Pulmonary artery endothelial cell (primary cell): ENCODE measurements around the gene RUNX2. TPM values are rescaled to one million over a fixed set of nuclear protein-coding genes. Genes with fewer than 3 reads are reported as not detected.

Experiments
- DNase-seq: peaks from one replicate; pipeline ENCODE4 v3.0.0-alpha.2; 2011; ENCODE audit warnings: low read depth, low spot score
- total RNA-seq: library from RNA; depleted of rRNA; stranded (reverse); fragments of >200 nt; gene quantifications from 2 replicates; pipeline ENCODE4 v1.2.3, GENCODE V29; 2014

RUNX2 gene
- total RNA-seq, 1 donor from 2014 or later = not detected

DNA sequence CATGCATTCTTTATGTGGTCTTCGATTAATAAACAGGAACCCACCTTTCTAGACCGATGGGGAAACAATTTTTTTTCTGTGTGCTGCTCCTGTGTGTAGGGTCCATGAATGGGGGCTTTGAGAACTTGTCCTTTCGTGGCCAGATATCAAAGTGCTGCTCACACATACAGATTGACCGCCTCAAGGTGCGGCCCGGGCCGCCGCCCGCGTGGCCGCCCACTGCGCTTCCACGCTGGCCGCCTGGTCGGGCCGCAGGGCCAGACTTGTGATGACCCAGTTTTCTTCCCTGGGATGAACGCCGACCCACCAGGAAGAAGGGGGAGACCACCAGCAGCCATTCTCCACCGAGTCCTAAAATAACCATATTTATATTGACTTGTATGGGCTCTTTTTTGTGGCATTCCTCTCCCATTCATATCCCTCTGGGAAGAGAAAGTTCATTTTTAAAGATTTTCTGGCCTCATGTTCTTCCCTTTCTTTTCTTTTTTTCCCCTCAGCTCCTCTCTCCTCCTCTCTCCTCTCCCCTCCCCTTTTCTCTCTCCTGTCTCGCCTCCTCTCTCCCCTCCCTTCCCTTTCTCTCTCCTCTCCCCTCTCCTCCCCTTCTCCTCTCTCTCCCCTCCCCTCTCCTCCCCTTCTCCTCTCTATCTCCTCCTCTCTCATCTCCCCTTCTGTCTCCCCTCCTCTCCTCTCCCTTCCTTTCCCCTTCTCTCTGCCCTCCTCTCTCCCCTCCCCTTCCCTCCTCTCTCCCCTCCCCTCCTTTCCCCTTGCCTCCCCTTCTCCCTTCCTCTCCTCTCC lies 314.4 kb downstream of the RUNX2 start:
- DNase-seq = no peak

DNA sequence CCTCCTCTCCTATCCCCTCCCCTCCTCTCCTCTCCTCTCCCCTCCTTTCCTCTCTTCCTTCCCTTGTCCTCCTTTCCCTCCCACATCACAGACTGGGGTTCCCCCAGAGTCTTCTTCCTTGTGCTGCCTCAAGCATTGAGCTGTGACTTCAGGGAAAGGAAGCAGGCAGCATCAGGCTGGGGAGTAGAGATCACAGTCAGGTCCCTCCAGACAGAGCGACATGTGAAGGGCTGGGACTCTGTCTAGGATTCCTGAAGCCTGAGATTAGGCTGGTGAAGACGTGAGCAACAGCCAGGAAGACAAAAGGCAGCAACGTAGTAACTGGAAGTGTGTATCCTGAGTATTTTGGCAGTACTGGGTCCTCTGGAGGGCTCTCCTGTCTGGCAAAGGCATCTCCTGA lies 315.0 kb downstream of the RUNX2 start:
- no peak for DNase-seq

DNA sequence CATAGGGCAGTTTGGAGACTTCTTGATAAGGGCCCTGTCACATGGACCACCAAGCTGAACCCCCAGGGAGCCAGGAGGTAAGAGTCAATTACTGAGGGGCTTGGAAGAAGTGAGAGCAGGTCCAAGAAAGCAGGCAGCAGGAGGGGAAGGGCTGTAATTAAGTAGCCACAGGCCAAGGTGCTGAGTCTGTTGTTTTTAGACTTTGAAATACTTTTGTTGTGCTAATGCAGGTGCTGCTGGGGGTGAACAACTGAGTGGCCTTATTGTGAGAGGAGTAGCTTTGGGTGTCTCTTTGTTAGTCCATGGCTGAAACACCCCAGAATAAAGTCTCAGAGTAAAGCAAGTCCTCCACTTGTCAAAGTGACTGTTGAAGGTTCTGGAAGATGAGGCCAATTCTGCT lies 316.6 kb downstream of the RUNX2 start:
- DNase-seq = no peak

DNA sequence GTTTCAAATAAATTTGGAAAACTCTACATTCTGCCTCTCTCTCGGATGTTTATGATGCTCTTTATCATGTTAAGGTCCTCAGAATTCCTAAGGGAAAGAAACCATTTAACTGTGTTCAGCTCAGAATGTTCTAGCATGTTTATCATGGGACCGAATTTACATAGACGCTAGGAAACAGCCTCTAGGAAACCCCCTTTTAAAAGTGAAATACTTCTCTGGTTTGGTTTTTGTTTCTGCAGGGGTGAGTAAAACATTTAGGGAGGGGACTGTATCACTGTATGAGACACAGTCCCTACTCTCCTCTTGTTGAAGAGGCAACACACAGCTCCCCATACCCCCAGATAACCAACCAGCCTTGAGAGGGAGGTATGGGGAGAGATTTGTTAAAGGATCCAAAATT lies 317.2 kb downstream of the RUNX2 start:
- no peak for DNase-seq

DNA sequence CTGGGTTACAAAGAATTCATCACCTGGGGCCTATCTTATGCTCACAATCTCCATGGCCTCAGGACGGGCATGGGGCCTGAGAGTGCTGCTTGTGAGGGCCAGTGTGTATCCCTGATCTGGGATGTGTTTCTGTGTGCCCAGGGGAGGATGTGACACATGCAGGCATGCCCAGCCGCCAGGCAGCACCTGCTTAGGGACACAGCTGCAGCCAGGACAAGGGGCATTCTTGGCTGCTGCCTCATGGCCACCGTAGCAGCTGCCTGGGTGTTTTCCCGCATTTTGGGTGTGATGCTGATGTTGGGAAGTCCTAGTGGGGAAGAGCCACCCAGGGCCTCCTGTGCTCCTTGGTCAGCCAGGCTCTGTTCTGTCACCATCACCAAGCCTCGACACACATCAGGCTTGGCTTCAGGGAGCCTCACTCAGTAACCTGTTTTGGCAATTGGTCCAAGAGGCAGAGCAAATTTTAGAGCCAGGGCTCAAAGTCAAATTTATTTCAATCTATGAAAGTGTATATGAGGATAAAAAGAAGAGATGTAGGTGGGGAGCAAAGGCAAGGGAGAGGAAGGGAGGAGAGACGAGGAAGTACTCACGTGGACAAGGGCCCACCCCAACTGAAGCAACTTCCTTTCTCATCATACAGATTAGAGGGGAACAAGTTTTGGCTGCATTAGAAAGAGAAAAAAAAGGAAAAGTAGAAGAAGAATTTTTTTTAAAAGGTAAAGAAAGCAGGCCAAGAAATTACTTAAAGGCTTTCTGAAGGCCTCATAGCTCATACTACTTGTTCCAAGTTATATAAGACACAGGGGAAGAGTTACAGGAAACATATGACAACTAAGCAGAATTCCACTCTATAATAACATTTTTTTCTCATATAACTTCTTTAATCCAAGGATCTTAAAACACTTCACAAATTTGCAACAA lies 319.5 kb downstream of the RUNX2 start:
- no peak for DNase-seq

DNA sequence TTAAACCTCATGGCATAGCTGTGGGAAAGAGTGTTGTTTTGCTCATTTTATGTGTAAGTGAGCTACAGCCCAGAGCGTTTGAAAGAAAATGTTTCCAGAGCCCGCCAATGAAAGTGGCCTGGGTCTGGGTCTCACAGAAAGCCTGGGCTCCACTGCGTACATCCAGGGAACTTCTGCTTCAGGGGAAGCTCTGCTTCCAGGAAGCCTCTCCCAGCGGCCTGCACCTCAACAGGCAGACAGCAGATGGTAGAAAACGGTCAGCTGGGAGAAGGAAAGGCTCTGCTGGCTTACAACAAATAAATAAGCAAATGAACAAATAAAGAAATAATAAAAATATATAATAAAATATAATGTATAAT lies 320.1 kb downstream of the RUNX2 start:
- no peak for DNase-seq

DNA sequence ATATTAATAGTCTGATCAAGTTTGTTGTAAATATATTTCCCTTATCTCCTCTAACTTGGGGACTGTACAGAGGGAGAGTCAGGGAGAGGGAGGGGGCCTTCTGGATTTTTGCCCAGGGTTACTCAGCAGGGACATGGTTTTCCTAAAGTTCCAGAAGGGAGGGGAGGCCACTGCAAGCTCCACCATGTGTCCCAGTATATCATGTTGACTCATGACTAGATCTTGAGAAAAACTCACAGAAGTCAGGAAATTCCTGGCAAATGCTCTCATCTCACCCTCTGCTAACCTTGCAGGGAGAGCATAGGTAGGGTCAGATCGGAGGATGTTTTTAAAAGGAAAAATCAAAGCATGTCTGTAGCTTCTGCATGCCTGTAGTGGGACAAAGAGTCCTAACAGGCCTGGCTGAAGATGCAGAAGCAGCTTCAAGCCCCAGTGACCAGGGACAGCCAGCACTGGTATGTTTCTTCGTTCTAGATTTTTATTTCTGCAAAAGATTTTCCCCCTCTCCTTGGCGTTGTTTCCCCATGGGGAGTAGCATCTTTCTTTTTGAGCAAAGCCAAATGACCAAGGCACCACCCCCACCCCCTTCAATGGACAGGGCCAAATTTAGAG lies 322.5 kb downstream of the RUNX2 start:
- peak; percentile 75 for DNase-seq

DNA sequence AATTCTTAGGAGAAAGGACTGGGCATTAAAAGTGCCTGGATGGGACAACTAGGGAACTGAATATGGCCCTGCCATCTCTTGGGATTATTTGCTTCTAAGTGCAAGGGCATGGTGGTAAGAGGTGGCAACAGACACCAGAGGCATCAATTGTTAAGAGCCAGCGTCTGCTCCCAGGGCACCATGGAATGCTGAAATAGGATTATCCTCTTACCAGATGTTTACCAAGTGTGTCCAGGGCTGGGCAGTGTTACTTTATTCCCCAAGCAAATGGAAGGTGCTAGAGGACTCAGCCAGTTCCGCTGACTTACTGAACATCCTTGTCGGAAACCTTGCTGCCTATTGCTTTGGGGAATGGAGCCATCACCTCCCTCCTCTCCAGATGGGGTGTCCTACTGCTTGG lies 323.2 kb downstream of the RUNX2 start:
- no peak for DNase-seq

DNA sequence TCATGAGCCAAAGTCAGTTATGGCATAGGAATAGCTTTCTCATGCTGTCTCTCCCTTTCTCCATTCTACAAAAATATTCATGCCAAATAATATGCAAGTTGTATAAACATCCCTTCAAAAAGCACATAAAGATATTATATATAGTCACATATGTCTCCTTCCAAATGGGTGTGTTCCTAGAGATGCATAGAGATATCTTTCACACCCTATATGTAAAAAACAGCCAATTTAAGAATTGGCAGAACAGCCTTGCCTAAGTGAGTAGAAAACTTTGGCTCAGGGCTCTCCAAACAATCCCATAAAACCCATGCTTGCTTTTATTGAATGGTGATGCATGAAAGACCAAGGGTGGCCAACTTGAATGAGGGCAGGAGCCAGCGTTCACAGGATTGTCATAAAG lies 324.3 kb downstream of the RUNX2 start:
- no peak for DNase-seq

DNA sequence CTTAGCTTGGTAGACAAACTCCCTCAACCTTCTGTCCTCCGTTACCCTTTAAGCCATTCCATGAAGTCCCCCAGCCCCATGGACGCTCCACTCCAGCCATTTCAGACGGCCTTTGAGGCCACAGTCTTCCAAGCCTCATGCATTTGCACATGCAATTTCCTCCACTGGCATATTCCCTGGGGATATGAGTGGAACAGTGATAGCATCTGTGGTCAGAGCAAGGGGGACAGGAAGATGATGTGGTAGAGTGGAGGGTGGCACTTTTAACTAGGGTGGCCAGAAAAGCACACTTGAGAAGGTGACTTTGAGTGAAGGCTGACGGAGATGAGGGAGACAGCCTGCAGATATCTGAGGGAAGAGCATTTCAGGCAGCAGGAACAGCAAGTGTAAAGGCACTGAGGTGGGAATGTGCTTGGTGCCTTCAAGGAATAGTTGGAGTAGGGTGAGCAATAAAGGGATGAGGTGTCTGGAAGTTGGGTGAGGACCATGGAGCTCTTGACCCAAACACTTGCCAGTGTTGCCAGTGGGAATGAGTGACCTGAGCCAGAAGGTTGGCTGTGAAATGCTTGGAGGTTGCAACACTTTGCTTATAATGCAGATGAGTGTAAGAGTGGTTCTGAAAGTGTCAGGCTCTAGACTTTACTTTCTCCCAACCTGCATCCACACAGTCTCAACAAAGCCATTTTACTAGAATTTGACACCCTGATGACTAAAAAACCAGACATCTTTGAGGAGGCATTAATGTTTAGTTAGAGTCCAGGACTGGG lies 325.2 kb downstream of the RUNX2 start:
- DNase-seq = no peak

DNA sequence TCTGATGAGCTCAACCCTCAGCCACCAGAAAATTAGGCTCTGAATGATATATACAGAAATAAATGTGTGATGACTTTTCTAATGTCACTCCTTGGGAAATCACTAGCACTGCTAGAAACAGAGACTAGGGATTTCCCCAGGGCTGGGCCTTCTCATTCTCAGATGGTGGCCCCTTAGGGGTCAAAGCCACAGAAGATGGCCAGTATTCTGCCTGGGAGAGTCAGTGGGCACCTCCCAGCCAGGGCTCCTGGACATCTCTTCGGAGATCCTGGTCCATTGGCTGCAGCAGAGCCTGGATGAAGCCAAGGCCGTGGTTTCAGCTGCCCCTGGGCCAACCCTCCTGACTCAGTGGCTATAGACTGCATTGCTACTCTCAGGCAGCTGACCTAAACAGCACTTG lies 326.5 kb downstream of the RUNX2 start:
- DNase-seq = no peak

DNA sequence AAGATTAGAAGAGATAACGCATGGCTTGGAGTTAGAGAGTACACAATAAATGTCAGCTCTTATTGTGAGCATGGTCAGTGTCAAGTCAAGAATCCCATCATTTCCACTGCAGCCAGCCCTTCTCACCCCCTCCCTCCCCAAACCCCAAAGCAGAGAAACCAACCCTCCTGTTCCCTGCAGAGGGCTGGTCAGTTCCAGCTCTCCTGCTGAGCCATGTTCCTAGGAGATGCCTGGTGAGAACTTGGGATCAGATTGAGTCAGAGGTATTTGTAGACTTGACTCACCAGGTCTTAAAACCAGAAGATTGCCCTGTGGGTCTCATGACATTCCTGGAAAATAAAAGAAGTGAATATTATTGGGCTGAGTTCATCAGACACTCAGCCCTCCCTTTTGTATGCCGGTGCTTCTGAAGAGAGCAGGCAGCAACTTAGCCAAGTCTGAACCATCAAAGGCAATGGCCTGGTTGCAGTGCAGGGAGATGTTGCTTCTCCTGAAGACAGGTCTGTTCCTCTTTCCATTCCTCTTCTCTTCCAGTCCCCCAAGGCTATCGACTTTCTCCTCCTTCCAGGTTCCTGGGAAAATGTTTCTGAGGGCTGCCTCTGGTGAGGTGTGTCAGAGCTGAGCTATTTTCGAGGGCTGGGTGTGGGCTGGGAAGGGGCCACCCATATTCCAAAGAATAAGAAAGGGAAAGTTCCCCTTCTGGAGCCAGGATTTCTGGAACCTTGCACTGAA lies 327.8 kb downstream of the RUNX2 start:
- peak; percentile 19 for DNase-seq

DNA sequence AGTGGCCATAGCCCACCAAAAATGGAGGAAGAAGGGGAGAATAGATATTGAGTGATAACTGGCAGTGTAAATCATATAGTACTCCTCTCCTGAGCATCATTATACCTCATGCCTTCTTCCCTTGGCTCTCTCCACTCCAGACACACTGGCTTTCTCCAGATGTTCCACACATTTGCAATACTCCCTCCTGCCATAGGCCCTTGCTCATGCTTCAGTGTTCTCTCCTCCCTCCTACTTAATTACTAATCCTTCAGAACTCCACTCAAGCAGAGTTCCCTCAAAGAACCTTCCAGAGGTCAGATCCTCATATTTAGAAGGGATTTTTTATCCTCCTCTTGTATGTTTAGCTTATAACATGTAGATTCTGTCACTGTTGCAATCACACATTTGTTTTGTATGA lies 329.1 kb downstream of the RUNX2 start:
- no peak for DNase-seq

DNA sequence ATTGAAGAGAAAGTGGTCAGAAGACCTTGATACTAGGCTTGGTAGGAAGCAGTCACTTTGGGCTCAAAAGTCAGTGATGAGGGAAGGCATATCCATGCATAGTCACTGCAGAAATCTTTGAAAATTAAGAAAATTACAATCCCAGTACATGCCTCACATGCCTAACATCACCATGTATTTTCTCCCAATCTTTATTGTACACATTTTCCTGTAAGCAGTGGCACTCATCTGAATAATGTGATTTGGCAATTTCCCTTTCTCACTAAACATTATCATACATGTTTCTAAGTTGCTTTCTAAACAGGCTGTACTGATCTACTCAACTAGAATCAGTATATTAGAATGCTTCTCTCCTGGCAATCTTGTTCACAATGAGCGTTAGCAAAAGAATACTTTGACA lies 330.3 kb downstream of the RUNX2 start:
- DNase-seq = no peak

DNA sequence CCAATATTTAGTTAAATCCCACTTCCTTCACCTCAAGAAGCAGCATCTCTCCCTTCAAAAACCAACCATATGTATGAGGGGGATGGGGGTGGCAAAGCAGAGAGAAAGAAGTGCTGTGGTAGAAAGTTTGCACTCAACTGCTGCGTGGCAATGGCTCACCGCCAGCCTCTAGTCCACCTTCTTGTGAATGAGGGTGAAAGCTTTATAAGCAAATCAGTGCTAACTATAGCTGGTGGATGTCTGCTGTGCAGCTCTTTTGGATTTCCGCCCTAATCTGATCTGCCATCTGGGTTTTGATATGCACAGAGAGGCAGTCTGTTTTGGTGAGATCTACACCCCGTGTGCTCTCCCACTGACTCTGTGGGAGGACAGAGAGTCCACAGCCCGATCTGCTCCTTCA lies 330.8 kb downstream of the RUNX2 start:
- no peak for DNase-seq

DNA sequence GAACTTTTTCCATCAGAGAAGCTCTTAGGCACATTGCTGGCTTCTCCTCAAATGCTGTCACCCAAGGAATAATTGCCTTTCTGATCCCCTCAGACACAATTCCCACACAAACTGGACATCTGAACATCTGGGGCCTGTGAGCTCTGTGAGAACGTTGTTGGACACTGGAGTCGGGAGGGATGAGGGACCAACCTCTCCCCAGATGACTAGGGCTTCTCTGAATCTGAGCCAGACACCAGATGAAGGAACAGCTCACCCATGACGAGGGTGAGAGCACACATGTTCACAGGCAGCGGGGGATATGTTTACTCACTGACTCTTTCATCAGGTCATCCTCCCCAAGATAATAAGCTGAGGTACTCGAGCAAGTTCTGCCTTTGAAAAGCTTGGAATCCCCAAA lies 333.5 kb downstream of the RUNX2 start:
- no peak for DNase-seq

DNA sequence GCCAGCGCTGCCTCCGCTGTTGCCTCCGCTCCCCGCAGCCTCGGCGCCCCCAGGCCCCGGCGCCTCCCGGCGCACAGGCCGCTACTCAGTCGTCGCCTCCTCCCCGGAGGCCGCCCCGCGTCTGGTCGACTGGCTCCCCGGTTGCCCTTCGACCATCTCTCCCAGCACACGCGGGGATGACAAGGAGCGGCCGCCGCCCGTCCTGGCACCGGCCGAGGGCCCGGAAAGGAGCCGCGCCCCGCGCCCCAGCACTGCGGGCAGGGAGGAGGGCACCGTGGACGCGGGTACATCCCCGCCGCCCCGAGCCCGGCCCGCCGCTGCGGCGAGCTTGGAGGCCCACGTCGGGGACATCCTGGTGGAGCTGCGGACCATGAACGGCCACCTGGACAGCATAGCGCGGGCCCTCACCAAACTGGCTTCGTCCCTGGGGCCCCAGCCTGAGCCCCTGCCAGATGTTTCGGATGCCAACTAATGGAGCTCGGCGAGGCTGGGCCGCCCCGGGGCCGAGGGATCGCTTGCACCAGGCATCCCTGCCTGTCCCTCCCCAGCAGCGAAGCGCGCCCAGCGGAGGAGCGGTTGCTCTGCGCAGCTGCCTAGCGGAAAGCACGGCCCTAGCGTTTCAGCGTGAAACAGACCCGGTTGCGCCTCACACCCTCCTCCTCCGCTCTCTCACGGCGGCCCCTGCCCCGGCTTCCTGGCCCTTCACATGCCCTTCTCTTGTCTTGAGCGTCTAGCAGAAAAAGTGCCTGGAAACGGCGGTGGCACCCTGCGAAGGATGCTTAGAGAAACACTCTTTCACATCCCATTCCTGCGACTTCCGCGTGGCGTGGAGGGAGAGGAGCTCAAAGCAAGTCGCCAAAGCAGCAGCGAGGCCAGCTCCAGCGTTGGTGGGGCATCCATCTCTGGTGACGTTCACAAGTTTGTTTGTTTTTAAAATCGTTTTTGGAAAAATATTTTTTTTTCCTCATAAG lies 335.4 kb downstream of the RUNX2 start:
- no peak for DNase-seq

DNA sequence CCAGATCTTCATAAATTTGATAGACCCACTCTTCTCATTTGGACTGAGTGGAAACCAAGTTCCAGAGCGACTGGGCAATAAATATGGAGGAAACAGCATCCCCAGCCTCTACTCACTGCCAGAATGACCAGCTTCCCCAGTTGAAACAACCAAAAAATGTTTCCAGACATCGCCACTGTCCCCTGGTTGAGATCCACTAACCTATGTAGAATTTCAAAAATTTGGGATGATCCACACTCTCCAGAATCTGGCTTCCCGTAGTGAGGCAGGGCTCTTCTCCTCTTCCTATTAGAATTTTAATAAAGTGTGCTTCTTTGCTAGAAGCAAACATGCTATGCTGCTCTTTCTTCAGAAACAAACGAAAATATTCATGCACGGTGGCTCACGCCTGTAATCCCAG lies 336.6 kb downstream of the RUNX2 start:
- no peak for DNase-seq

DNA sequence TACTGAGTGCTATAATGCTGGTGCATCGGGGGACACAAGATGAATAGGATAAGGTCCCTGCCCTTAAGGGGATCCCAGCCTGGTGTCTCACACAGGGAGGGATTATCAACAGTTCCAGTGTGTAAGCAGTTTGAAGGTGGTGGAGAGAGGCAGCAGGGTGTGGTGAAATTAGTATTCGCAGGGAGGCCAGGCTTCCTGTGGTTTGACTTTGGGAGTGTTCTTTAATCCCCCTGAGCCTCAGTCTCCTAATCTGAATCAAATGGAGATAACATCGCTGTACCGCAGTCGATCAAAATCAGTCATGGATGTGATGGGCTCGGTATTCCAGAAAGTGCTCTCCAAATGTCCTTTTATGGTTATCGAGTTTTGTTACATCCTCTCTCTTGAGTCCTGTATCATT lies 337.7 kb downstream of the RUNX2 start:
- no peak for DNase-seq

DNA sequence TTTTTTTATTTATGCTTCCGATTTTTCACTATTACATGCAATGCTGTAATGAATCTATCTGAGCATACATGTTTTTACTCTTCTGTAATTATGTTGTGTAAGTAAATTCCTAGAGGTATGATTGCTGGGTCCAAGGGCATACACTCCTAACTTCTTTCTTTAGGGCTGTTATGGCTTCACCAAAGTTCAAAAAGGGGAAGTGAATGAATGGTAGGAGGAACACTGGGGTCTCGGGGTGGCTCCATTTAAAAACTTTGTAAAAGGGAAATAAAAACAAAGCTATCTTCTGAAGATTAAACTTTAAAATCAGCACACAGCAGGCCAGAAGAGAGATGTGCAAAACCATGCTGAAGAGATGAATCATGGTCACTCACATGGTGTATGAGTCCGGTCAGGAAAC lies 338.7 kb downstream of the RUNX2 start:
- DNase-seq = no peak
